SK-N-SH (cell line): ENCODE results near the gene FAM107B. TPM values are rescaled to one million over a fixed set of nuclear protein-coding genes. Genes with fewer than 3 reads are reported as not detected.

Experiments
- CTCF ChIA-PET: fragments of 300-600, 350-600 bp; formaldehyde crosslinking; extraction: SDS; loops from one replicate; lab custom pipeline; 2021; lab: Yijun Ruan, JAX
- POLR2A ChIA-PET: fragments of 350-600 bp; sonication (Branson Sonifier 250); formaldehyde crosslinking; extraction: SDS; loops from one replicate; lab custom pipeline; 2020; ENCODE audit warnings: antibody characterized with exemption, inconsistent platforms; lab: Yijun Ruan, JAX
- DNase-seq: peaks from one replicate; pipeline ENCODE4 v3.0.0; 2012
- H2AFZ ChIP-seq: fragments of 200-600 bp; sonication (generic); 2 replicates; pipeline ENCODE4 v1.8.1; 2016; ENCODE audit warnings: antibody characterized with exemption, mild to moderate bottlenecking, low read depth
- H3F3A ChIP-seq: fragments of 200-600 bp; sonication (generic); replicated peaks from 2 replicates; pipeline ENCODE3; 2016; ENCODE audit warnings: antibody characterized with exemption, mild to moderate bottlenecking; ENCODE audit not compliant: insufficient read depth
- H3K27ac ChIP-seq, 2 experiments: fragments of 200-500 bp in 1 of 2; fragments of 200-600 bp in 1 of 2; sonication (Bioruptor generic) in 1 of 2; sonication (generic), shearing (Covaris generic) in 1 of 2; 2 replicates each; pipeline versions ENCODE4 v1.5.1 to v1.6.1; 2014 to 2016; ENCODE audit warnings: low read depth in 2 of 2, inconsistent platforms in 1 of 2, low read length in 1 of 2, mild to moderate bottlenecking in 1 of 2, mixed read lengths in 1 of 2
- H3K27me3 ChIP-seq: fragments of 200-600 bp; sonication (generic), shearing (Covaris generic); 2 replicates; pipeline ENCODE4 v1.6.1; 2016; ENCODE audit warnings: mixed run types; ENCODE audit not compliant: insufficient read depth
- H3K36me3 ChIP-seq, 2 experiments: fragments of 200-500 bp in 1 of 2; fragments of 200-600 bp in 1 of 2; sonication (Bioruptor generic) in 1 of 2; sonication (generic) in 1 of 2; replicated peaks in 1 of 2; 2 replicates each; pipeline versions ENCODE3 to v1.5.1; 2014 to 2016; ENCODE audit warnings: low read length in 1 of 2, mild to moderate bottlenecking in 1 of 2; ENCODE audit not compliant: insufficient read depth in 2 of 2, control insufficient read depth in 1 of 2
- H3K4me1 ChIP-seq, 2 experiments: fragments of 200-500 bp in 1 of 2; fragments of 200-600 bp in 1 of 2; sonication (Bioruptor generic) in 1 of 2; sonication (generic), shearing (Covaris generic) in 1 of 2; 2 replicates each; pipeline versions ENCODE4 v1.5.1 to v1.6.1; 2014 to 2016; ENCODE audit warnings: low read depth in 1 of 2, low read length in 1 of 2, mixed run types in 1 of 2; ENCODE audit not compliant: insufficient read depth in 2 of 2, control insufficient read depth in 1 of 2
- H3K4me2 ChIP-seq: fragments of 200-600 bp; sonication (generic), shearing (Covaris generic); 2 replicates; pipeline ENCODE4 v1.6.1; 2017; ENCODE audit warnings: mixed run types
- H3K4me3 ChIP-seq, 2 experiments: fragments of 200-500 bp in 1 of 2; fragments of 200-600 bp in 1 of 2; sonication (Bioruptor generic) in 1 of 2; sonication (generic), shearing (Covaris generic) in 1 of 2; 2 replicates each; pipeline versions ENCODE4 v1.5.1 to v1.8.1; 2014 to 2016; ENCODE audit warnings: low read depth in 2 of 2, inconsistent platforms in 1 of 2, low read length in 1 of 2, mild to moderate bottlenecking in 1 of 2, mixed read lengths in 1 of 2, moderate library complexity in 1 of 2
- H3K79me2 ChIP-seq: fragments of 200-600 bp; sonication (generic); 2 replicates; pipeline ENCODE4 v1.8.1; 2017; ENCODE audit warnings: mild to moderate bottlenecking; ENCODE audit not compliant: insufficient read depth
- H3K9ac ChIP-seq: fragments of 200-600 bp; sonication (generic); 2 replicates; pipeline ENCODE4 v1.6.1; 2017; ENCODE audit warnings: mixed run types
- H3K9me2 ChIP-seq: fragments of 200-600 bp; sonication (generic); 2 replicates; pipeline ENCODE4 v1.6.1; 2017; ENCODE audit warnings: mixed run types
- H3K9me3 ChIP-seq: fragments of 200-600 bp; sonication (generic); 2 replicates; pipeline ENCODE4 v1.6.1; 2017; ENCODE audit warnings: mixed run types, mild to moderate bottlenecking, moderate library complexity
- H4K20me1 ChIP-seq: fragments of 200-600 bp; sonication (generic); 2 replicates; pipeline ENCODE4 v1.6.1; 2017; ENCODE audit warnings: mild to moderate bottlenecking, mixed run types; ENCODE audit not compliant: insufficient read depth
- CHD2 ChIP-seq: fragments of 150-350 bp; IDR thresholded peaks from 2 replicates; pipeline ENCODE4 v1.6.1; 2018; ENCODE audit warnings: low read length; ENCODE audit not compliant: partially characterized antibody
- ELF1 ChIP-seq: IDR thresholded peaks from 2 replicates; pipeline ENCODE4 v1.4.0; 2012
- EP300 ChIP-seq, 2 experiments: IDR thresholded peaks; 2 replicates each; pipeline versions ENCODE4 v1.4.0 to v1.6.1; 2012; ENCODE audit warnings: borderline replicate concordance in 1 of 2, low read depth in 1 of 2, low read length in 1 of 2
- EZH2phosphoT487 ChIP-seq: fragments of 200-600 bp; sonication (generic); IDR thresholded peaks from 2 replicates; pipeline ENCODE4 v1.6.1; 2017; ENCODE audit warnings: low read depth, mixed run types, mild to moderate bottlenecking, antibody characterized with exemption, moderate library complexity, borderline replicate concordance
- FOXJ3 ChIP-seq: sonication (generic); formaldehyde crosslinking; IDR thresholded peaks from 2 replicates; pipeline ENCODE4 v1.5.1; 2020; ENCODE audit warnings: mild to moderate bottlenecking, missing genetic modification reagents
- GATA2 ChIP-seq: sonication (generic); formaldehyde crosslinking; IDR thresholded peaks from 2 replicates; pipeline ENCODE4 v1.5.0; 2020; ENCODE audit warnings: mild to moderate bottlenecking, missing genetic modification reagents
- IRF3 ChIP-seq: fragments of 150-350 bp; IDR thresholded peaks from 2 replicates; pipeline ENCODE4 v1.6.1; 2016; ENCODE audit warnings: mild to moderate bottlenecking, low read depth, low read length
- MAX ChIP-seq: IDR thresholded peaks from 2 replicates; pipeline ENCODE4 v1.4.0; 2012; ENCODE audit warnings: low read depth
- MEF2A ChIP-seq: IDR thresholded peaks from 2 replicates; pipeline ENCODE4 v1.4.0; 2012; ENCODE audit warnings: low read depth, borderline replicate concordance
- MXI1 ChIP-seq: IDR thresholded peaks from 2 replicates; pipeline ENCODE4 v1.6.1; 2012; ENCODE audit warnings: mild to moderate bottlenecking, low read depth, low read length, improper control_type of control experiment
- NFIC ChIP-seq: IDR thresholded peaks from 2 replicates; pipeline ENCODE4 v1.4.0; 2012; ENCODE audit warnings: borderline replicate concordance
- NRF1 ChIP-seq: IDR thresholded peaks from 2 replicates; pipeline ENCODE4 v1.6.1; 2012; ENCODE audit warnings: low read depth, mild to moderate bottlenecking, low read length
- PBX3 ChIP-seq: IDR thresholded peaks from 2 replicates; pipeline ENCODE4; 2012
- POLR2AphosphoS5 ChIP-seq: IDR thresholded peaks from 2 replicates; pipeline ENCODE4 v1.6.1; 2012; ENCODE audit warnings: low read depth, low read length
- REST ChIP-seq: IDR thresholded peaks from 2 replicates; pipeline ENCODE4 v1.6.1; 2012; ENCODE audit warnings: mild to moderate bottlenecking, low read depth, low read length, moderate library complexity
- RFX5 ChIP-seq: IDR thresholded peaks from 2 replicates; pipeline ENCODE4 v1.6.1; 2012; ENCODE audit warnings: mild to moderate bottlenecking, improper control_type of control experiment, low read length
- TCF12 ChIP-seq: IDR thresholded peaks from 2 replicates; pipeline ENCODE4 v1.4.0; 2012
- TEAD4 ChIP-seq: IDR thresholded peaks from 2 replicates; pipeline ENCODE4 v1.4.0; 2012; ENCODE audit warnings: mild to moderate bottlenecking, borderline replicate concordance; ENCODE audit not compliant: insufficient read depth
- WGBS: methylation state at CpG from one replicate; pipeline ENCODE4 v1.1.6; 2017; ENCODE audit warnings: low lambda C conversion rate; 5-methylcytosine and 5-hydroxymethylcytosine counted together
- polyA plus RNA-seq, 3 experiments: library from polyadenylated mRNA; depleted of rRNA; stranded (reverse); fragments of >200 nt; gene quantifications; 2 replicates each; pipeline ENCODE4 v1.2.3, GENCODE V29; 2012

FAM107B gene
- polyA plus RNA-seq, 1 of the 3 experiments (the other 2 are of a cell fraction): 1.0 TPM

- ChIA-PET CTCF (no interaction called here), POLR2A (no interaction called here)
- no peak for TF ChIP-seq MXI1
- TF ChIP-seq EP300 (IDR thresholded peaks at IDR 0.05; ENCODE audit: borderline replicate concordance in 1 of 2, low read depth in 1 of 2, low read length in 1 of 2): no peak
- no peak for TF ChIP-seq NRF1
- no peak for TF ChIP-seq PBX3
- TF ChIP-seq RFX5: no peak
- no peak for TF ChIP-seq IRF3
- TF ChIP-seq GATA2 (CRISPR knock-in tag): no peak
- no peak for TF ChIP-seq NFIC
- no peak for TF ChIP-seq ELF1
- no peak for TF ChIP-seq CHD2
- TF ChIP-seq POLR2AphosphoS5: no peak
- no peak for TF ChIP-seq EZH2phosphoT487
- TF ChIP-seq FOXJ3 (CRISPR knock-in tag): no peak
Observed at GRCh38 chr10:14606633-14607032, 168.1 kb downstream of the FAM107B start.

GRCh38 chr10:14605231-14605925 lies 169.3 kb downstream of the FAM107B start:
- Histone ChIP-seq H3K4me3 (peak overlapping the region; percentile 48 to 58), H3K27me3 (0 out of 2 replicates have a peak, but pooled peaks cover 16% of the 10 kb centered on the region), H4K20me1 (no peaks in the 10 kb centered on the region), H2AFZ (peak overlapping the region; percentile 91), H3F3A (peaks cover 4% of the 10 kb centered on the region), H3K9me2 (no peaks in the 10 kb centered on the region), H3K36me3 (no peaks in the 10 kb centered on the region), H3K9ac (peak overlapping the region; percentile 36; the same call in 1 of the 2 replicates), H3K4me1 (peaks cover 7 to 11% of the 10 kb centered on the region in 2 experiments; a peak in 3 of 4 replicates), H3K9me3 (no peaks in the 10 kb centered on the region), H3K79me2 (no peaks in the 10 kb centered on the region), H3K4me2 (peak overlapping the region; percentile 92), H3K27ac (no peak overlapping the region)
- TF ChIP-seq EZH2phosphoT487 (no peak), MAX (no peak), PBX3 (peak; percentile 13; the same call in 1 of the 2 replicates), REST (no peak), RFX5 (peak; percentile 89), TEAD4 (no peak), GATA2 (CRISPR knock-in tag) (peak; percentile 57), POLR2AphosphoS5 (no peak), MXI1 (no peak), TCF12 (no peak), MEF2A (no peak)
- ChIA-PET POLR2A (interaction anchor here (0.8 kb wide), 1 partner anchor 232 kb away, joined by 3 read pairs; the partner anchor contains the start of genes CDNF, HSPA14 and MSANTD7), CTCF (interaction anchor here (0.9 to 1.0 kb wide), 2 partner anchors 12 to 83 kb away, joined by 3 read pairs; no protein-coding TSS in a partner anchor)
- 51% methylated on average over 7 of the region's 7 CpGs for whole genome bisulfite sequencing
- DNase-seq: no peak

More at GRCh38 chr10:14606633-14607032, 168.1 kb downstream of the FAM107B start:
- Histone ChIP-seq H3K79me2 (no peaks in the 10 kb centered on the region), H3K9me3 (no peaks in the 10 kb centered on the region), H3K4me3 (no peak overlapping the region), H3K9me2 (no peaks in the 10 kb centered on the region), H3K36me3 (no peaks in the 10 kb centered on the region), H4K20me1 (no peaks in the 10 kb centered on the region), H3K4me1 (peaks cover 7 to 11% of the 10 kb centered on the region in 2 experiments; a peak in 3 of 4 replicates), H3F3A (peaks cover 4% of the 10 kb centered on the region), H3K9ac (no peak overlapping the region), H3K27me3 (0 out of 2 replicates have a peak, but pooled peaks cover 16% of the 10 kb centered on the region), H3K4me2 (no peak overlapping the region), H2AFZ (no peak overlapping the region), H3K27ac (no peak overlapping the region)
- WGBS: 68% methylated on average over 2 of the region's 2 CpGs
- no peak for DNase-seq
